ENCODE measurements around the gene RTF2.

The RTF2 gene

DNA sequence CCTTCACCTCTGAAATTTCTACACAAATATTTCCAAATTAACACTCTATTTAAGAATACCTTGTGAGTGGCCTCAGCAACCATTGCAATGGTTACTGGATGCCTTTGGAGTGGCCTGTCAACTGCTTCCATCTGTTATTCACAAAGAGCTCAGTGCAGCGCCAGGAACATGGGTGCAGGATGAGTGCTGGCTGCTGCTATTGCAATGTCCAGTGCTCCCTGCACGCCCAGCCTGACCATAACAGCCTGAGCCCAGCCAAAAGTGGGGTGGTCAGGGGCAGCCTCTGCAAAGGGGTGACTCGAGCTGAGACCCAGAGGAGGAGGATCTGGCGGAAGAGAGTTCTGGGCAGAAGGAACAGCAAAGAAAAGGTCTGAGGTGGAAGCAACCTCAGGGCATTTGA lies 38.0 kb upstream of the RTF2 start:
- TF ChIP-seq POLR2AphosphoS5 (IDR thresholded peaks at IDR 0.05; ENCODE audit: low read depth, low read length) (no peak), FOXP2 (optimal IDR thresholded peaks at IDR 0.05; ENCODE audit: borderline replicate concordance, extremely low read depth, extremely low read length, insufficient read depth) (no peak), TAF1 (IDR thresholded peaks at IDR 0.05; ENCODE audit: borderline replicate concordance, insufficient read depth, low read length) (no peak), SIN3A (IDR thresholded peaks at IDR 0.05; ENCODE audit: borderline replicate concordance, insufficient read depth, low read length) (no peak), REST (IDR thresholded peaks at IDR 0.05; ENCODE audit: insufficient read depth in 1 of 2, low read depth in 2 of 2, low read length in 2 of 2) (no peak)

DNA sequence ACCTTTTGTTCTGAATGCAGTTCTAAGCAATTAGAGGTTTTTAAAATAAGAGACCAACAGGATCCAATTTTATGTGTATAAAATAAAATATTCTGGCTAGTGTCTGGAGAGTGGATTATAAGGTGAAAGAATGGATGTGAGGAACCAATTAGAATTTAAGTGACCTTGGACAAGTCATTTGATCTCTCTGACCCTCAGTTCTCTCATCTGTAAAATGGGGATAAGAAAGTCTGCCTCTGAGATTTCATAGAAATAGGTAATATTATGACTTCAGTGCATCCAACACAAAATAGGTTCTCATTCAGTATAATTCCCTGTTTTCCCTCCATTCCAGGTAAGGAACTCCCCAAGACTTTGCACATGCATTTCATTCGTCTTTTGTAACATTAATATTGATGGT lies 37.5 kb upstream of the RTF2 start:
- TF ChIP-seq SIN3A (IDR thresholded peaks at IDR 0.05; ENCODE audit: borderline replicate concordance, insufficient read depth, low read length) (no peak), POLR2AphosphoS5 (IDR thresholded peaks at IDR 0.05; ENCODE audit: low read depth, low read length) (no peak), FOXP2 (optimal IDR thresholded peaks at IDR 0.05; ENCODE audit: borderline replicate concordance, extremely low read depth, extremely low read length, insufficient read depth) (no peak), TAF1 (IDR thresholded peaks at IDR 0.05; ENCODE audit: borderline replicate concordance, insufficient read depth, low read length) (no peak)

DNA sequence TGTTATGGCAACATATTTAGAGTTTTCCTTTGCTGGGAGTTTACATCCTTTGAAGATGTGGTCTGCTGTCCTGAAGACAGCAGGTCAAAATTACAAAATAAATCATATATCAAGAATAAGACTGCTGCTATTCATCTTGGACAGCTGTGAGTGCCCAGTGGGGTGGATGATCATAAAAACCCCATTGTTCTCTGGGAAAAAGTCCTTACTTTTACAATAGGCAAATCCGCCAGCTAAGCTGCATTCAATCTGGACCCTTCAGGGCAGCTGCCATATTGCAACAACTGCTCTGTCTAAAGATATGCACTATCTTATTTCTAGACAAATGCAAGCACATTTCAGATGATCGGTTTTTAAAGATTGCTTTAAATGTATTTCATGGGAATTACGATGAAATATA lies 37.0 kb upstream of the RTF2 start:
- TF ChIP-seq TAF1 (IDR thresholded peaks at IDR 0.05; ENCODE audit: borderline replicate concordance, insufficient read depth, low read length): no peak
- no peak for TF ChIP-seq FOXP2 (optimal IDR thresholded peaks at IDR 0.05; ENCODE audit: borderline replicate concordance, extremely low read depth, extremely low read length, insufficient read depth)
- TF ChIP-seq REST (IDR thresholded peaks at IDR 0.05; ENCODE audit: insufficient read depth in 1 of 2, low read depth in 2 of 2, low read length in 2 of 2): no peak
- no peak for TF ChIP-seq POLR2AphosphoS5 (IDR thresholded peaks at IDR 0.05; ENCODE audit: low read depth, low read length)
- TF ChIP-seq SIN3A (IDR thresholded peaks at IDR 0.05; ENCODE audit: borderline replicate concordance, insufficient read depth, low read length): no peak

GRCh38 chr20:56433221-56433879 lies 35.1 kb upstream of the RTF2 start:
- TF ChIP-seq FOXP2 (optimal IDR thresholded peaks at IDR 0.05; ENCODE audit: borderline replicate concordance, extremely low read depth, extremely low read length, insufficient read depth) (no peak), REST (IDR thresholded peaks at IDR 0.05; ENCODE audit: insufficient read depth in 1 of 2, low read depth in 2 of 2, low read length in 2 of 2) (no peak), POLR2AphosphoS5 (IDR thresholded peaks at IDR 0.05; ENCODE audit: low read depth, low read length) (no peak), SIN3A (IDR thresholded peaks at IDR 0.05; ENCODE audit: borderline replicate concordance, insufficient read depth, low read length) (no peak)

DNA sequence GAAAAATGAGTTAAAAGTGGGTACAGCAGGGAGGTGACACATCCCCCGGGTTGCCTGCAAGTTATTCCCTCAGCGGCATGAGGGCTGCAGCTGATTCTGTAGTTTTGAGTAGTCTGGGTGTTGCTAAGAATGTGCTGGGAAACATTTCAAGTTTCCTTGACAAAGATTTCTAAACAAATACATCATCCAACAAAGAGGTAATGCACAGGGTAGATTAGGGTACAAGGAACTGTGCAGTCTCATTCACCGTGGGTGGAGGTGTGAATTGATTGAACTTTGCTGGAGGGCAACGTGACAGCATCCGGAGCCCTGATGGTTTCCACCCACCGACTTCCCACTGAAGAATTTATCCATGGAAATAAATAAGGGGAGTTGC lies 34.6 kb upstream of the RTF2 start:
- TF ChIP-seq REST (IDR thresholded peaks at IDR 0.05; ENCODE audit: insufficient read depth in 1 of 2, low read depth in 2 of 2, low read length in 2 of 2) (no peak), TAF1 (IDR thresholded peaks at IDR 0.05; ENCODE audit: borderline replicate concordance, insufficient read depth, low read length) (no peak), SIN3A (IDR thresholded peaks at IDR 0.05; ENCODE audit: borderline replicate concordance, insufficient read depth, low read length) (no peak), FOXP2 (optimal IDR thresholded peaks at IDR 0.05; ENCODE audit: borderline replicate concordance, extremely low read depth, extremely low read length, insufficient read depth) (no peak), POLR2AphosphoS5 (IDR thresholded peaks at IDR 0.05; ENCODE audit: low read depth, low read length) (no peak)

All from PFSK-1 (cell line).